ENCODE measurements around the gene TMEM250. TPM values are rescaled to one million over a fixed set of nuclear protein-coding genes. Genes with fewer than 3 reads are reported as not detected.

The TMEM250 gene
- total and polyA plus RNA-seq, 9 donors = 19.7 to 27.9 (median 22.9) TPM

- H3K4me3 ChIP-seq (ENCODE audit: low read length) = no peak overlapping the region
- H3K27me3 ChIP-seq (ENCODE audit: control insufficient read depth, insufficient read depth, low read length) = peaks cover 13% of the 10 kb centered on the region
- peaks cover 6% of the 10 kb centered on the region for H3K36me3 ChIP-seq (ENCODE audit: control insufficient read depth, insufficient read depth, low read length)
- H3K4me1 ChIP-seq (ENCODE audit: control insufficient read depth, insufficient read depth, low read length) = peaks cover 50% of the 10 kb centered on the region
- DNase-seq = no peak
- H3K9me3 ChIP-seq (replicated peaks; ENCODE audit: control insufficient read depth, low read depth, low read length) = no peaks in the 10 kb centered on the region
- no peak overlapping the region for H3K27ac ChIP-seq (ENCODE audit: low read length)
- WGBS (ENCODE audit: insufficient coverage) = no CpG with 5 or more reads among the region's 5 CpGs
Measured at GRCh38 chr9:136096505-136097001, 22.1 kb downstream of the TMEM250 start.

DNA sequence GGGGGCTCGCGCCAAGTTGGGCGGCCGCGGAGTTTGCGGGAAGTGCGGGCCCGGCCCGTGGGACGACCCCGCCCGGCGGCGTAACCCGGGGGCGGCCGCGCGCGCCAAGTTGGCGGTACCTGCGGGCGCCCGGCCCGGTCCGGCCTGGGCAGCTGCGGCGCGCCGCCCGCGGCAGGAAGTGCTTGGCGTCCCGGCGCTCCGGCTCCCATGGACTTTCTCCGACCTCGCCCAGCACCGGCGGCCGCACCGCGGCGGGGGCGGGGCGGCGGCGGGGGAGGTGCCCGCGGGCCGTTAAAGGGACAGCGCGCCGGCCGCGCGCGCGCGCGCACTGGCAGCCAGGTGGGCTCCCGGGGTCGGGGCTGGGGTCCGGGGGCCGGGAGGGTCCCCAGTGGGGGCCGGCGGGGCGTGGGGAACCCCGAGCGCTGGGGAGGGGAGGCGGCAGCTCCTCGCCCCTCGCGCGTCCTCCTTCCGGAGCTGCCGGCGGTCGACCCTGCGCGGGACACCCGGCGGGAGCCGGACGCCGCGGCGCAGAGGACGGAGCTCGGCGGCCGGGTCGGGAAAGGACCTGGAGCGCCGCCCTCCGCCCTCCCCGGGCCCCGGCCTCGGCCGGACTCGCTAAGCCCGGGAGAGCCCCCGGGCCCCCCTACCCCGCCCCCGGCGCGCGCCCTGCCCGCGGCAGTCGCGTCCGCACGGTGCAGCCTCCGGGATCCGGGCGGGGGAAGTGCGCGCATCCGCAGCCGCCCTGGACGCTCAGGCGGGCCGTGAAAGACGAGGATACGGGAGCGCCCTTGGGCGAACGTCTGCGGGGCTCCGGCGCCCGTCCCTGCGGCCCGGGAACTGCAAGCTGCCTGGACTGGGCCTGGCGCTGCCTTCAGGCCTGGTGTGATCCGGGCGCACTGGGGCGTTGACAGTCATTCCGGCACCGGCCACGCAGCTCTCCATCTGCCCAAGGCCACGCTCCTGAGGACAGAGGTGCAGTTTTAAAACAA, 23.3 kb downstream of the TMEM250 start, which contains the start of gene NACC2:
Gene NACC2 (minus strand): TSS at position 220 of the 989 bp plus-strand sequence. CDS start 44,768 bp downstream, outside the sequence.
- Histone ChIP-seq H3K27me3 (ENCODE audit: control insufficient read depth, insufficient read depth, low read length) (peaks cover 11% of the 10 kb centered on the region), H3K4me1 (ENCODE audit: control insufficient read depth, insufficient read depth, low read length) (peaks cover 58% of the 10 kb centered on the region), H3K36me3 (ENCODE audit: control insufficient read depth, insufficient read depth, low read length) (peaks cover 6% of the 10 kb centered on the region), H3K9me3 (replicated peaks; ENCODE audit: control insufficient read depth, low read depth, low read length) (no peaks in the 10 kb centered on the region), H3K27ac (ENCODE audit: low read length) (peak within 1 kb of the TSS; percentile 83), H3K4me3 (ENCODE audit: low read length) (peak within 1 kb of the TSS; percentile 62)
- WGBS (ENCODE audit: insufficient coverage) = 1% methylated on average over 108 of the region's 143 CpGs
- peak; percentile 73 for DNase-seq

DNA sequence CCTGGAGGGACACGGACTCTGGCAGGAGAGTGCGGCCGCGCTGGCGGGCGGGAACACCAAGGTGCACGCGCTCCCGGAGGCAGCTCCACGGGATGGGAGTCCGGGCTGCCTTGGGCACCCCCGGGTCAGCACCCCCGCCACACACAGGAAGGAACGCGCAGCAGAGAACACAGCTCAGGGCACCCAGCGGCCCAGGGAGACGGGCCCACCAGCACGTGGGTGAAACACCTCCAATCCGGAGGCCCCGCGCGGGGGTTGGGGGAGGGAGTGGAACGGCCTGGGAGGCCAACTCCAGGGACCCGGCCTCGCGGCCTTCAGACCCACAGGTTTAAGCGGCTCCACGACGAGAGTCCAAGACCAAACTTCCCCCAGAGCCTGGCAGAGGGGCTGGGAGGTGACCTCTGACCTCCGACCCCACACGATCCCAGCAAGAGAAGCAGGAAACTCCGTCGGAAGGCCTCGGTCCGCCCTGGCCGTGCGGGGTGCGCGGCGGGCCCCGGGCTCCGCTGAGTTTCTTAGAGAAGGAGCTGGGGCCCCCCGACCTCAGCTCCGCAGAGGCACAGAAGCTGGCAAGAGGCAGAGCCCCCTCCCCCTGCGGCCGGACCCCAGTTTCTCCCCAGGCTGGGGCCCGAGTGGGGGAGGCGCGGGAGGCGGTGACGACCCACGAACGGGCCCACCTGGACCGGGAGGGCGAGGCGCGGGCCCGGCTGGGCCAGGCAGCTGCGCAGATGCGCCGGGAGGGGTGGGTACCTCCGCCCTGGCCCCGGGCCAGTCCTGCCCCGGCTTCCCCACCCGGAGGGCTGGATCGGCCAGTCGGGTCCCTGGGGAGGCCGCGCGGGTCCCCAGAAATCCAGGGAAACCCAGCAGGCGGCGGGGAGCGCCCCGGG, 24.4 kb downstream of the TMEM250 start:
- Histone ChIP-seq H3K4me1 (ENCODE audit: control insufficient read depth, insufficient read depth, low read length) (peaks cover 62% of the 10 kb centered on the region), H3K27ac (ENCODE audit: low read length) (peak overlapping the region; percentile 85), H3K9me3 (replicated peaks; ENCODE audit: control insufficient read depth, low read depth, low read length) (no peaks in the 10 kb centered on the region), H3K4me3 (ENCODE audit: low read length) (peak overlapping the region; percentile 62), H3K36me3 (ENCODE audit: control insufficient read depth, insufficient read depth, low read length) (peaks cover 6% of the 10 kb centered on the region), H3K27me3 (ENCODE audit: control insufficient read depth, insufficient read depth, low read length) (peaks cover 11% of the 10 kb centered on the region)
- DNase-seq = peak; percentile 66
- WGBS (ENCODE audit: insufficient coverage) = 4% methylated on average over 62 of the region's 74 CpGs

- peaks cover 60% of the 10 kb centered on the region for H3K4me1 ChIP-seq (ENCODE audit: control insufficient read depth, insufficient read depth, low read length)
- 57% methylated on average over 11 of the region's 16 CpGs for WGBS (ENCODE audit: insufficient coverage)
- DNase-seq = no peak
- no peaks in the 10 kb centered on the region for H3K9me3 ChIP-seq (replicated peaks; ENCODE audit: control insufficient read depth, low read depth, low read length)
- peaks cover 5% of the 10 kb centered on the region for H3K27me3 ChIP-seq (ENCODE audit: control insufficient read depth, insufficient read depth, low read length)
- peak overlapping the region; percentile 62 for H3K4me3 ChIP-seq (ENCODE audit: low read length)
- H3K27ac ChIP-seq (ENCODE audit: low read length) = peak overlapping the region; percentile 85
- H3K36me3 ChIP-seq (ENCODE audit: control insufficient read depth, insufficient read depth, low read length) = peaks cover 6% of the 10 kb centered on the region
Measured at GRCh38 chr9:136093346-136093986, 25.2 kb downstream of the TMEM250 start.

GRCh38 chr9:136092741-136093140, 25.9 kb downstream of the TMEM250 start:
- 78% methylated on average over 8 of the region's 9 CpGs for WGBS (ENCODE audit: insufficient coverage)
- Histone ChIP-seq H3K4me1 (ENCODE audit: control insufficient read depth, insufficient read depth, low read length) (peaks cover 66% of the 10 kb centered on the region), H3K27me3 (ENCODE audit: control insufficient read depth, insufficient read depth, low read length) (peaks cover 3% of the 10 kb centered on the region), H3K36me3 (ENCODE audit: control insufficient read depth, insufficient read depth, low read length) (peaks cover 6% of the 10 kb centered on the region), H3K9me3 (replicated peaks; ENCODE audit: control insufficient read depth, low read depth, low read length) (no peaks in the 10 kb centered on the region), H3K27ac (ENCODE audit: low read length) (peak overlapping the region; percentile 85), H3K4me3 (ENCODE audit: low read length) (no peak overlapping the region)
- no peak for DNase-seq

- H3K36me3 ChIP-seq (ENCODE audit: control insufficient read depth, insufficient read depth, low read length) = peaks cover 6% of the 10 kb centered on the region
- peak overlapping the region; percentile 85 for H3K27ac ChIP-seq (ENCODE audit: low read length)
- no peak for DNase-seq
- H3K9me3 ChIP-seq (replicated peaks; ENCODE audit: control insufficient read depth, low read depth, low read length) = no peaks in the 10 kb centered on the region
- no peak overlapping the region for H3K4me3 ChIP-seq (ENCODE audit: low read length)
- H3K27me3 ChIP-seq (ENCODE audit: control insufficient read depth, insufficient read depth, low read length) = no peaks in the 10 kb centered on the region
- peaks cover 69% of the 10 kb centered on the region for H3K4me1 ChIP-seq (ENCODE audit: control insufficient read depth, insufficient read depth, low read length)
- 80% methylated on average over 10 of the region's 10 CpGs for WGBS (ENCODE audit: insufficient coverage)
Measured at GRCh38 chr9:136092353-136092650, 26.4 kb downstream of the TMEM250 start.

DNA sequence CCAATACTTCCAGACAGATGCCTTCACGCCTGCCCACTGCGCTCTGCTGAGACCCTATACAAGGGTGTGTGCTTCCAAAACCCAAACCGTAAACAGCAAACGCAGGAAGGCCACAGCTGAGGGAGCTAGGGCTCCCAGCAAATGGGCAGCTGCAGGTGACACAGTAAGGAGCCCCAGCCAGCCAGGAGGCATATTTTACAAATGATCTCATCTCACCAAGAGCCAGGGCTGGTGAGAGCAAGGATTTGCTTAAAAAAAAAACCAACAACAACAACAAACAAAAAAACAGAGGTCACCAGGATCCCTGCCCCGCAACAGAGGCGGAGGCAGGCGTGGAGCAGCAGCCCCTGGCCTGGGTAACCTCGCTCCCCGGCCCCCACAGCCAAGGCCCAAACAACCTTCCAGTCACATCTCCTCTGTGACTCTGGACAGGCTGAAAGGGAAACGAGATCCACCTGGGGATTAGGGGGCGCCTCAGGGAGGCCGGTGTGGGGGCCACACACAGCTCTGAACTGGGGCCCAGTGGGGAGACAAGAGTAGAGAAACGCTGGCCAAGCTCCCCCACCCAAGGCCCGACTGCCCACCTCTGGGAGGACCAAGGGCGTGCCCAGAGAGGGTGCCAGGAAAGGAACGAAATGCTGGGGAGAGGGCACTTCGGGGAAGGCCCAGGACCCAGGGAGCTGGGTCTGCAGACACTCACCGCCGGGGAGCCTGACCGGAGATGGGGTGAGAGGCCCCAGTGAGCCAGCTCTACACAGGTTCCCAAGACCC, 26.9 kb downstream of the TMEM250 start:
- peak overlapping the region; percentile 85 for H3K27ac ChIP-seq (ENCODE audit: low read length)
- no peak overlapping the region for H3K4me3 ChIP-seq (ENCODE audit: low read length)
- no peaks in the 10 kb centered on the region for H3K9me3 ChIP-seq (replicated peaks; ENCODE audit: control insufficient read depth, low read depth, low read length)
- peaks cover 6% of the 10 kb centered on the region for H3K36me3 ChIP-seq (ENCODE audit: control insufficient read depth, insufficient read depth, low read length)
- WGBS (ENCODE audit: insufficient coverage) = 75% methylated on average over 13 of the region's 20 CpGs
- H3K27me3 ChIP-seq (ENCODE audit: control insufficient read depth, insufficient read depth, low read length) = no peaks in the 10 kb centered on the region
- peak; percentile 67 for DNase-seq
- peaks cover 74% of the 10 kb centered on the region for H3K4me1 ChIP-seq (ENCODE audit: control insufficient read depth, insufficient read depth, low read length)

DNA sequence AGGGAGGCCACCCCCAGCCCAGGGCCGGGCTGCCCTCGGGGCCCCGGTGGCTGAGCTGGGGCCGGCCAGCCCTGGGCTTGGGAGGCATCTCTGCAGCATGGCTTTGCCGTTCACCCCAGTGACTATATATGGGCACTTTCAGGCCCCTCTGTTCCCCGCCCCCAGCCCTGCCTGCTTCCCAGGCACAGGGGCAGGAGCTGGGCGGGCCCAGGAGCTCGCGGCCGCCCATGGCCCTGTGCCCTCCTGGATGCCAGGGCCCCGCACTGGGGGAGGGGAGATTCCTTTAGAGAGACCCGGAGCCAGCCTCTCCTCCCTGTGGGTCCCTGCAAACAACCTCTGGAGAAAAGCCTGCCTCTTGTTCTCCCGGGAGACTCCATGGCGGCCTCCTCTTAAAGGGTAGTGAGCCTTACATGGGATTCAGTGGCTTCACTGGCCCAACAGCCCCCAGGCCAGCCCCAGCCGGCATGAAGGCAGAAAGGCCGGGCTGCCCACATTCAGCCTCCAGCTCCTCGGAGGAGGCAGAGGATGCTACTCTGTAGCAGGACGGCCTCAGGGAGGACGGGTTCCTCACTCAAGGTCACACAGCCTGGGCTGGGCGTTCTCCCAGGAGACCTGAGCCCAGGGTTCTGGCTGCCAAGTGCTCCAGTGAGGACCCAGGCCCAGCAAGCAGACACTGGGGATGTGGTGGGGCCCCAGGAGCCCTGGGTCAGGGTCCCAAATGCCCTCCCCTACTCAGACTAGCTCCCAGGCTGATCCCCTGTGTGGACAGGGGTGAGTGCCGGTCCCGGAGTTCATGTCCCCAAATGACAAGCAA, 27.7 kb downstream of the TMEM250 start:
- 78% methylated on average over 10 of the region's 22 CpGs for WGBS (ENCODE audit: insufficient coverage)
- Histone ChIP-seq H3K36me3 (ENCODE audit: control insufficient read depth, insufficient read depth, low read length) (peaks cover 6% of the 10 kb centered on the region), H3K4me3 (ENCODE audit: low read length) (no peak overlapping the region), H3K4me1 (ENCODE audit: control insufficient read depth, insufficient read depth, low read length) (peaks cover 78% of the 10 kb centered on the region), H3K9me3 (replicated peaks; ENCODE audit: control insufficient read depth, low read depth, low read length) (no peaks in the 10 kb centered on the region), H3K27ac (ENCODE audit: low read length) (peak overlapping the region; percentile 85), H3K27me3 (ENCODE audit: control insufficient read depth, insufficient read depth, low read length) (no peaks in the 10 kb centered on the region)
- no peak for DNase-seq
